ENCODE results near the gene NKX3-2. TPM values are rescaled to one million over a fixed set of nuclear protein-coding genes. Genes with fewer than 3 reads are reported as not detected.

The NKX3-2 gene
- total RNA-seq, result under 0.01 TPM
- polyA plus RNA-seq, result 0.05 TPM
- long read RNA-seq, donor 1, result 0 reads
- long read RNA-seq, donor 2, result 0 reads
- long read RNA-seq, donor 3, result 0 reads
- long read RNA-seq, donor 4, result 0 reads
- long read RNA-seq, donor 5, result 0 reads
- long read RNA-seq, donor 6, result 0 reads
- long read RNA-seq, donor 7, result 0 reads
- long read RNA-seq, donor 8, result 0 reads
- long read RNA-seq, donor 9, result 0 reads
- long read RNA-seq, donor 10, result 0 reads

DNA sequence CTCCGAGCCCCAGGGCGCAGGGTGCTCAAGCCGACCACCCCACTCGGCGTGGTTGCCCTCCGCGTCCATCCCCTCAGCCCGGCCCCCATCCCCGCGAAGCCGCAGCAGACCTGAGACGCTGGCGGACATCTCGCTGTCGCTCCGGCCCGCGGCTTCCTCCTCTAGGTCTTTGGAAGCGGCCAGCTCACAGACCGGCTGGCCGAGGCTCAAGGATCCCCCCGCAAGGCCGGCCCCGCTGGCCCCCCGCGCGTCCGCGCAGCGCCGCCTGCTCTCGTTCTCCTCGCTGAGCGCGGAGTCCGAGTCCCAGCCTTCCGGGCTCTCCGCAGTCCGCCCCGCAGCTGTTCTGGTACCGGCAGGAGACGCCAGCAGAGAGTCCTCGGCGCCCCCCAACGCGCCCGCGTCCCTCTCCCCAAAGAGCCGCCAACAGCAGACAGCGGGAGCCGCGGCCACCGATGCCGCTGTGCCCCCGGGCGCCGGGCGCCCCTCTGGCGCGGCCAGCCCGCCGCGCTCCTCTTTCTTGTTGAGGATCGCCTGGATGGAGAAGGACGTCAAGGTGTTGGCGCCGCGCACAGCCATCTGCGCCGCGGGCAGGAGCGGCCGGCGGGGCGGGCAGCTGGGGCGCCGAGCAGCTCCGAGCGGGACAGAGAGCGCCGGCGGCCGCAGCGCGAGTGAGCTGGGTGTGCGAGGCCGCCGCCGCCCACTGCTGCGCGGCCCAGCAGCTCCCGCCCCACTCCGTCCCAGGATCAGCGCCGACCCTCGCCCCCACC is at the start of gene NKX3-2:
NKX3-2 (minus strand) TSS at position 670 of the 767 bp plus-strand sequence; CDS start at position 576, 94 bp downstream.
- peak in 1 of 9 donors; percentile 13 for DNase-seq (ENCODE audit: low read depth in 6 of 9, low spot score in 9 of 9)

DNA sequence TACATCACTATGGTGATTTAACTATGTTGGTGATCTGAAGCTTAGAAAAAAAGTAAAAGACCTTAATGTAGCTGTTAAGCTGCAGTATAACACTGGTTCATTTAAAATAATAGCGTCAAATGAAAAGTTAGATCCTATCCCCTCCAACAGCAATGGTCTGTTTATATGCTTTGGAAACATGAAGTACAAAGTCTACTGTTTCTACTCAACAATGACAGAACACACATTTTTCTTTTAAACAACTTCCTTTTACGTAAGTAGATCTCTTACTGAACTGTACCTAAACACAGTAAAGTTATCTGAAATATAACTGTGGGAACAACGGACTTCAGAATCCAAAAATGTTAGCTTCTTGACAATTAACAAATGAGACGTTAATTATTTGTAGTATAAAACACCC is 47.9 kb upstream of the NKX3-2 start:
- DNase-seq (ENCODE audit: low read depth in 6 of 9, low spot score in 9 of 9), result no peak
- no peak overlapping the region for H3K27ac ChIP-seq (ENCODE audit: low read depth in 1 of 2, low read length in 1 of 2)
- H3K27me3 ChIP-seq (ENCODE audit: control insufficient read depth in 2 of 2, insufficient read depth in 1 of 2, low read length in 1 of 2), result no peaks in the 10 kb centered on the region
- no peak overlapping the region for H3K4me3 ChIP-seq (ENCODE audit: low read length in 2 of 2)
- H3K36me3 ChIP-seq (ENCODE audit: control insufficient read depth in 2 of 2, insufficient read depth in 2 of 2, low read length in 1 of 2), result peaks cover 29 to 70% of the 10 kb centered on the region in 2 donors
- no peaks in the 10 kb centered on the region for H3K4me1 ChIP-seq (ENCODE audit: control insufficient read depth in 2 of 2, insufficient read depth in 2 of 2, low read length in 2 of 2)
- 96% methylated on average over 4 of the region's 4 CpGs for WGBS
- H3K9me3 ChIP-seq (ENCODE audit: control insufficient read depth in 2 of 2, insufficient read depth in 1 of 2, low read length in 1 of 2), result no peaks in the 10 kb centered on the region

More for the DNA sequence above, at the start of gene NKX3-2:
- Histone ChIP-seq H3K27ac (ENCODE audit: low read depth in 1 of 2, low read length in 1 of 2) (no peak within 1 kb of the TSS), H3K36me3 (ENCODE audit: control insufficient read depth in 2 of 2, insufficient read depth in 2 of 2, low read length in 1 of 2) (no peaks in the 10 kb centered on the region), H3K4me1 (ENCODE audit: control insufficient read depth in 2 of 2, insufficient read depth in 2 of 2, low read length in 2 of 2) (peaks cover 24 to 25% of the 10 kb centered on the region in 2 donors), H3K4me3 (ENCODE audit: low read length in 2 of 2) (peak within 1 kb of the TSS; percentile 22 to 40), H3K27me3 (ENCODE audit: control insufficient read depth in 2 of 2, insufficient read depth in 1 of 2, low read length in 1 of 2) (peaks cover 85 to 100% of the 10 kb centered on the region in 2 donors), H3K9me3 (ENCODE audit: control insufficient read depth in 2 of 2, insufficient read depth in 1 of 2, low read length in 1 of 2) (peaks cover 4 to 19% of the 10 kb centered on the region in 2 donors)
- 2% methylated on average over 96 of the region's 96 CpGs for WGBS

DNA sequence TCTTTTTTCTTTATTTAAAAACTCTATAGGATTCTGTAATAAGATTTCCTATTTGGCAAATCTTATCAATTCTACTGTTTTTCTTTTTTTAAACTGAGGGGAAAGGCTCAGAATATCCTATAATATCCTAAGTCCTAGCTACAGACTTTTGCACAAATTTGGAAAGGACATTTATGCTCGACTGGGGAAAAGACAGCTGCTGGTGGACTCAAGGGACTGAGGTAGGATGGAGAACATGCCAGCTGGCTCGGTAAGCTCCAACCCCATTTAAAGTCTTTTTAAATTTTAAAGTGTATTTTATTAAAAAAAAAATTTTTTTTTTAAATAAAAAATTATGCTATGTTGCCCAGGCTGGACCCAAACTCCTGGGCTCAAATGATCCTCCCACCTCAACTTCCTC is 46.5 kb upstream of the NKX3-2 start:
- no peak overlapping the region for H3K4me3 ChIP-seq (ENCODE audit: low read length in 2 of 2)
- H3K36me3 ChIP-seq (ENCODE audit: control insufficient read depth in 2 of 2, insufficient read depth in 2 of 2, low read length in 1 of 2), result peaks cover 25 to 70% of the 10 kb centered on the region in 2 donors
- WGBS, result 95% methylated on average over 2 of the region's 2 CpGs
- no peaks in the 10 kb centered on the region for H3K4me1 ChIP-seq (ENCODE audit: control insufficient read depth in 2 of 2, insufficient read depth in 2 of 2, low read length in 2 of 2)
- no peak for DNase-seq (ENCODE audit: low read depth in 6 of 9, low spot score in 9 of 9)
- H3K27me3 ChIP-seq (ENCODE audit: control insufficient read depth in 2 of 2, insufficient read depth in 1 of 2, low read length in 1 of 2), result no peaks in the 10 kb centered on the region
- no peaks in the 10 kb centered on the region for H3K9me3 ChIP-seq (ENCODE audit: control insufficient read depth in 2 of 2, insufficient read depth in 1 of 2, low read length in 1 of 2)
- H3K27ac ChIP-seq (ENCODE audit: low read depth in 1 of 2, low read length in 1 of 2), result no peak overlapping the region

DNA sequence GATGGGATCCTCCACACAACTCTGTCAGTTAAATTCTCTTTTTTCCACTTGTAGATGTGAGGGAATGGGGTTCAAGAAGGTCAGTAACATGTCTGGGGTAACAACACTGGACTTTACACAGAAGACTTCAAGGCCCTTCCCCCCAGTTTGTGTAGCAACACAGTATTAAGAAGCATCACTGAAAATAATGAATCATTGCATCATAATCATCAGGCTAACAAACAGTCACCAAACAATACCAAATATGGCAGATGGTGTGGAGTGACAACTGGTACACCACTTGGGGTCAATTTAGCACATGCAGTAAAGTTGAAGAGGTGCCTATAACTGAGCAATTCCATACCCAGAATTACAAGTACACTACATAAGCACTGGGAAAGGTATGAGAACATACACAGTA is 44.6 kb upstream of the NKX3-2 start:
- H3K4me1 ChIP-seq (ENCODE audit: control insufficient read depth in 2 of 2, insufficient read depth in 2 of 2, low read length in 2 of 2), result no peaks in the 10 kb centered on the region
- no peaks in the 10 kb centered on the region for H3K27me3 ChIP-seq (ENCODE audit: control insufficient read depth in 2 of 2, insufficient read depth in 1 of 2, low read length in 1 of 2)
- no peak overlapping the region for H3K4me3 ChIP-seq (ENCODE audit: low read length in 2 of 2)
- no peaks in the 10 kb centered on the region for H3K9me3 ChIP-seq (ENCODE audit: control insufficient read depth in 2 of 2, insufficient read depth in 1 of 2, low read length in 1 of 2)
- H3K36me3 ChIP-seq (ENCODE audit: control insufficient read depth in 2 of 2, insufficient read depth in 2 of 2, low read length in 1 of 2), result peaks cover 22 to 72% of the 10 kb centered on the region in 2 donors
- H3K27ac ChIP-seq (ENCODE audit: low read depth in 1 of 2, low read length in 1 of 2), result no peak overlapping the region
- DNase-seq (ENCODE audit: low read depth in 6 of 9, low spot score in 9 of 9), result no peak

DNA sequence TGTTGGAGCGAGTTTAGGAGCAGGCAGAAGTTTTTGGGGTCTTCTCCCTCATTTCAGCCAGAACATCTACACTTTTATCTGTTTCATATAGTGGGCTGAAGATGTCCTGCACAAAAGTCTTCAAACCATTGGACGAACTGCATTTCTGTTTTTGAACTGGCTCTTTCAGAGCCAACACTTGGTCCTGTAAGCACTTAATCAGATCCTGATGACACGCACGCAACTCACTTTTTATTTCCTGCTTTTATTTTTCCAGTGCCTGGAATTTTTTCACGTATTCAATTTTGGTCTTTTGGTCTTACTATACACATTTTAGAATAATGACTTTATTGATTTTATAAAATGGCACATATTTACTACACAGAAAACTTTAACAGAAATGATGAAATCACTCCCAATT is 40.2 kb upstream of the NKX3-2 start:
- peaks cover 42 to 79% of the 10 kb centered on the region in 2 donors for H3K36me3 ChIP-seq (ENCODE audit: control insufficient read depth in 2 of 2, insufficient read depth in 2 of 2, low read length in 1 of 2)
- 97% methylated on average over 5 of the region's 5 CpGs for WGBS
- no peak for DNase-seq (ENCODE audit: low read depth in 6 of 9, low spot score in 9 of 9)
- H3K4me3 ChIP-seq (ENCODE audit: low read length in 2 of 2), result no peak overlapping the region
- H3K4me1 ChIP-seq (ENCODE audit: control insufficient read depth in 2 of 2, insufficient read depth in 2 of 2, low read length in 2 of 2), result no peaks in the 10 kb centered on the region
- no peaks in the 10 kb centered on the region for H3K27me3 ChIP-seq (ENCODE audit: control insufficient read depth in 2 of 2, insufficient read depth in 1 of 2, low read length in 1 of 2)
- H3K27ac ChIP-seq (ENCODE audit: low read depth in 1 of 2, low read length in 1 of 2), result no peak overlapping the region
- H3K9me3 ChIP-seq (ENCODE audit: control insufficient read depth in 2 of 2, insufficient read depth in 1 of 2, low read length in 1 of 2), result no peaks in the 10 kb centered on the region

DNA sequence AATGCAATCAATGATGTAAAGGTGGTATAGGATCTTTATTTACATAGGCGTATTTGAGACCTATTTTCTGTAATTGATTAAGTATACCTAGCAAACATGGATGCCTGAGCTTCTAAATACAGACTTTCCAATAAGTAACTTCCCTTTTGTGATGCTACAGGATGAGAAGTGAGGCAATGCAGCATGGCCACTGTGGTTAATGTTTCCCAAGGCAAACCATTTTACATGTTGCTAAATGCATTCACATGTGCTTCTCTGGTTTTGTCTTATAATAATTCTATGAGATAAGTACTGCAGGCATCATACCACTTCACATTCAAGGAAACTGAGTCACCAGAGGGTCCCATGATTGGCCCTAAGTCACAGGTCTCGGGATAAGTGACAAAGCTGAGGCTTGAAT is 35.7 kb upstream of the NKX3-2 start:
- 95% methylated on average over 2 of the region's 2 CpGs for WGBS

DNA sequence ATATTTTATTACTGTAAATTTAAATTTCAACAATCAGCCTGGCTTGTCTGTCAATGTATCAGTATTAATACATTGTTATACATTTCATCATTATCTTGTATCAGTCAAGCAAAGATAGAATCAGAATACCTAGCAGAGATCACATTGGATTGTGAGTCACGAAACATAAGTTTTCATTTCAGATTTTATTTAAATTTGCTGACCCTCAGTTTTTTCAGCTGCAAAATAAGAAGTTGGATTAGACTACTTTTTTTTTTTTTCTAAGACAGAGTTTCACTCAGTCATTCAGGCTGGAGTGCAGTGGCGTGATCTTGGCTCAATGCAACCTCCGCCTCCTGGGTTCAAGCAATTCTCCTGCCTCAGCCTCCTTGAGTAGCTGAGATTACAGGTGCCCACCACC is 33.4 kb upstream of the NKX3-2 start:
- no peaks in the 10 kb centered on the region for H3K4me1 ChIP-seq (ENCODE audit: control insufficient read depth in 2 of 2, insufficient read depth in 2 of 2, low read length in 2 of 2)
- no peak overlapping the region for H3K27ac ChIP-seq (ENCODE audit: low read depth in 1 of 2, low read length in 1 of 2)
- 98% methylated on average over 3 of the region's 3 CpGs for WGBS
- no peak for DNase-seq (ENCODE audit: low read depth in 6 of 9, low spot score in 9 of 9)
- H3K9me3 ChIP-seq (ENCODE audit: control insufficient read depth in 2 of 2, insufficient read depth in 1 of 2, low read length in 1 of 2), result no peaks in the 10 kb centered on the region
- H3K4me3 ChIP-seq (ENCODE audit: low read length in 2 of 2), result no peak overlapping the region
- H3K36me3 ChIP-seq (ENCODE audit: control insufficient read depth in 2 of 2, insufficient read depth in 2 of 2, low read length in 1 of 2), result peaks cover 40 to 59% of the 10 kb centered on the region in 2 donors
- no peaks in the 10 kb centered on the region for H3K27me3 ChIP-seq (ENCODE audit: control insufficient read depth in 2 of 2, insufficient read depth in 1 of 2, low read length in 1 of 2)

More for the DNA sequence above, 35.7 kb upstream of the NKX3-2 start:
- H3K36me3 ChIP-seq (ENCODE audit: control insufficient read depth in 2 of 2, insufficient read depth in 2 of 2, low read length in 1 of 2), result peaks cover 51 to 62% of the 10 kb centered on the region in 2 donors
- H3K4me1 ChIP-seq (ENCODE audit: control insufficient read depth in 2 of 2, insufficient read depth in 2 of 2, low read length in 2 of 2), result no peaks in the 10 kb centered on the region
- no peaks in the 10 kb centered on the region for H3K9me3 ChIP-seq (ENCODE audit: control insufficient read depth in 2 of 2, insufficient read depth in 1 of 2, low read length in 1 of 2)
- no peak overlapping the region for H3K27ac ChIP-seq (ENCODE audit: low read depth in 1 of 2, low read length in 1 of 2)
- no peaks in the 10 kb centered on the region for H3K27me3 ChIP-seq (ENCODE audit: control insufficient read depth in 2 of 2, insufficient read depth in 1 of 2, low read length in 1 of 2)
- no peak overlapping the region for H3K4me3 ChIP-seq (ENCODE audit: low read length in 2 of 2)
- no peak for DNase-seq (ENCODE audit: low read depth in 6 of 9, low spot score in 9 of 9)

DNA sequence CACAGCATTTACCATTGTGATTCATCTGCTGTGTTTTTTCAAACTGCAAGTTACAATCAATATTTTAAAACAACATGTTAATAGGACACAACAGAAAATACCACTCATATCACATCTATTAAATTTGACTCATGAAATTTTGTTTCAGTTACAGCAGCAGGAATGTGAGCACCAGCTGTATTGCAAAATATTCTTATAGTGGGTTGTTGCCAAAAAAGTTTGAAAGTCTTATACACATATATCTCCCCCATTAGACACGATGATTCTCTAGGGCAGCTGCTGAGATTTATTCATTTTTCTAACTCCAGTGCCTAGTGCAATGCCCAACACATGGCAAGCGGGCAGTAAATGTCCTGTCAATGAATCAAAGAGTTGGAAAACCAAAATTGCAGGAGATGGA is 26.6 kb upstream of the NKX3-2 start:
- Histone ChIP-seq H3K4me1 (ENCODE audit: control insufficient read depth in 2 of 2, insufficient read depth in 2 of 2, low read length in 2 of 2) (no peaks in the 10 kb centered on the region), H3K36me3 (ENCODE audit: control insufficient read depth in 2 of 2, insufficient read depth in 2 of 2, low read length in 1 of 2) (peaks cover 38 to 68% of the 10 kb centered on the region in 2 donors), H3K4me3 (ENCODE audit: low read length in 2 of 2) (no peak overlapping the region), H3K9me3 (ENCODE audit: control insufficient read depth in 2 of 2, insufficient read depth in 1 of 2, low read length in 1 of 2) (no peaks in the 10 kb centered on the region), H3K27ac (ENCODE audit: low read depth in 1 of 2, low read length in 1 of 2) (no peak overlapping the region), H3K27me3 (ENCODE audit: control insufficient read depth in 2 of 2, insufficient read depth in 1 of 2, low read length in 1 of 2) (no peaks in the 10 kb centered on the region)
- WGBS, result 98% methylated on average over 2 of the region's 2 CpGs
- no peak for DNase-seq (ENCODE audit: low read depth in 6 of 9, low spot score in 9 of 9)

DNA sequence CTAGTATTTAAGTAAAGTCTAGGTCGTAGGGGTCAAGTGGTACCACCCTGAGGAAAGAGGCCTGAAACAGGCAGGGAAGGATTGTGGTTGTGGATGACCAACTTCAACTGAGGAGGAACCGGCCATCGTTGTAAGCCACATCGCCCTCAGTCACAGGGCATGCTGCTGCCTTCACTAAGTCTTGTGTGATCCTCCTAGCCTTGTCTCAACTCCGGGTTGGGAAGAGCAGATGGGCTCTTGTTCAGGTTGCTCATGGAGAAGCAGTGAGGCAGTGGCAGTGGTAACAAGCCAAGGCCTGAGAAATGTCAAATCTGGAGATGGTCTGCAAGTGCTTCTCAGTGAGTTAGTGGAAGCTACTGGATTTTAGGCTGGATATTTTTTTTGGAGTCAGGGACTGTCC is 22.8 kb upstream of the NKX3-2 start:
- H3K27ac ChIP-seq (ENCODE audit: low read depth in 1 of 2, low read length in 1 of 2), result no peak overlapping the region
- no peak for DNase-seq (ENCODE audit: low read depth in 6 of 9, low spot score in 9 of 9)
- peaks cover 26 to 43% of the 10 kb centered on the region in 2 donors for H3K36me3 ChIP-seq (ENCODE audit: control insufficient read depth in 2 of 2, insufficient read depth in 2 of 2, low read length in 1 of 2)
- no peaks in the 10 kb centered on the region for H3K9me3 ChIP-seq (ENCODE audit: control insufficient read depth in 2 of 2, insufficient read depth in 1 of 2, low read length in 1 of 2)
- 98% methylated on average over 5 of the region's 5 CpGs for WGBS
- H3K27me3 ChIP-seq (ENCODE audit: control insufficient read depth in 2 of 2, insufficient read depth in 1 of 2, low read length in 1 of 2), result no peaks in the 10 kb centered on the region
- H3K4me3 ChIP-seq (ENCODE audit: low read length in 2 of 2), result no peak overlapping the region
- H3K4me1 ChIP-seq (ENCODE audit: control insufficient read depth in 2 of 2, insufficient read depth in 2 of 2, low read length in 2 of 2), result no peaks in the 10 kb centered on the region
